Measurements from ENCODE around the gene LACTB. TPM values are rescaled to one million over a fixed set of nuclear protein-coding genes. Genes with fewer than 3 reads are reported as not detected.

The LACTB gene
- total and polyA plus RNA-seq, 4 donors = 13.2 to 25.3 (median 19.1) TPM

GRCh38 chr15:63111481-63111880, 10.2 kb upstream of the LACTB start:
- Histone ChIP-seq H3K27me3 (ENCODE audit: control insufficient read depth in 4 of 4, insufficient read depth in 4 of 4, low read length in 3 of 4) (no peaks in the 10 kb centered on the region), H3K9ac (ENCODE audit: low read depth in 1 of 2, low read length in 2 of 2) (no peak overlapping the region), H3K4me3 (ENCODE audit: low read depth in 1 of 3, low read length in 3 of 3) (no peak overlapping the region), H3K36me3 (ENCODE audit: control insufficient read depth in 4 of 4, insufficient read depth in 3 of 4, low read depth in 1 of 4, low read length in 3 of 4) (no peaks in the 10 kb centered on the region), H3K4me1 (ENCODE audit: control insufficient read depth in 4 of 4, insufficient read depth in 4 of 4, low read length in 3 of 4) (peaks cover 6 to 27% (median 20%) of the 10 kb centered on the region in 4 donors), H3K9me3 (ENCODE audit: control insufficient read depth in 4 of 4, low read length in 3 of 4) (no peaks in the 10 kb centered on the region), H3K27ac (ENCODE audit: low read depth in 1 of 2, low read length in 2 of 2) (no peak overlapping the region)
- no peak for DNase-seq (ENCODE audit: low spot score)
- TF ChIP-seq YY1 (IDR thresholded peaks at IDR 0.05) = no peak
- no peak for TF ChIP-seq ZBTB33 (IDR thresholded peaks at IDR 0.05)
- TF ChIP-seq SP1 (IDR thresholded peaks at IDR 0.05) = no peak
- no peak for TF ChIP-seq MAX (IDR thresholded peaks at IDR 0.05)

GRCh38 chr15:63112871-63113270, 8.8 kb upstream of the LACTB start:
- Histone ChIP-seq H3K9ac (ENCODE audit: low read depth in 1 of 2, low read length in 2 of 2) (no peak overlapping the region), H3K36me3 (ENCODE audit: control insufficient read depth in 4 of 4, insufficient read depth in 3 of 4, low read depth in 1 of 4, low read length in 3 of 4) (no peaks in the 10 kb centered on the region), H3K4me3 (ENCODE audit: low read depth in 1 of 3, low read length in 3 of 3) (no peak overlapping the region), H3K4me1 (ENCODE audit: control insufficient read depth in 4 of 4, insufficient read depth in 4 of 4, low read length in 3 of 4) (peaks cover 6 to 20% (median 16%) of the 10 kb centered on the region in 4 donors), H3K9me3 (ENCODE audit: control insufficient read depth in 4 of 4, low read length in 3 of 4) (no peaks in the 10 kb centered on the region), H3K27me3 (ENCODE audit: control insufficient read depth in 4 of 4, insufficient read depth in 4 of 4, low read length in 3 of 4) (no peaks in the 10 kb centered on the region), H3K27ac (ENCODE audit: low read depth in 1 of 2, low read length in 2 of 2) (no peak overlapping the region)
- TF ChIP-seq YY1 (IDR thresholded peaks at IDR 0.05) = no peak
- TF ChIP-seq ATF3 (IDR thresholded peaks at IDR 0.05) = no peak
- no peak for TF ChIP-seq TAF1 (conservative IDR thresholded peaks at IDR 0.05)
- TF ChIP-seq EGR1 (IDR thresholded peaks at IDR 0.05; ENCODE audit: low read depth in 2 of 2) = no peak
- TF ChIP-seq CTCF (IDR thresholded peaks at IDR 0.05; ENCODE audit: low read depth, low read length, missing input control) = no peak
- TF ChIP-seq SP1 (IDR thresholded peaks at IDR 0.05) = no peak
- TF ChIP-seq NR2F2 (IDR thresholded peaks at IDR 0.05) = no peak
- TF ChIP-seq GABPA (IDR thresholded peaks at IDR 0.05 in 1 of 2, conservative IDR thresholded peaks at IDR 0.05 in 1 of 2) = no peak
- no peak for TF ChIP-seq MAX (IDR thresholded peaks at IDR 0.05)
- no peak for TF ChIP-seq HNF4A (conservative IDR thresholded peaks at IDR 0.05)
- TF ChIP-seq RXRA (IDR thresholded peaks at IDR 0.05) = no peak
- WGBS = 94% methylated on average over 3 of the region's 3 CpGs
- DNase-seq (ENCODE audit: low spot score) = no peak

- 90% methylated on average over 2 of the region's 2 CpGs for WGBS
- H3K9ac ChIP-seq (ENCODE audit: low read depth in 1 of 2, low read length in 2 of 2) = no peak overlapping the region
- DNase-seq (ENCODE audit: low spot score) = no peak
- H3K4me3 ChIP-seq (ENCODE audit: low read depth in 1 of 3, low read length in 3 of 3) = no peak overlapping the region
- H3K36me3 ChIP-seq (ENCODE audit: control insufficient read depth in 4 of 4, insufficient read depth in 3 of 4, low read depth in 1 of 4, low read length in 3 of 4) = no peaks in the 10 kb centered on the region
- TF ChIP-seq JUND (IDR thresholded peaks at IDR 0.05) = no peak
- no peak for TF ChIP-seq REST (IDR thresholded peaks at IDR 0.05)
- TF ChIP-seq CTCF (IDR thresholded peaks at IDR 0.05; ENCODE audit: low read depth, low read length, missing input control) = no peak
- H3K27ac ChIP-seq (ENCODE audit: low read depth in 1 of 2, low read length in 2 of 2) = no peak overlapping the region
- peaks cover 0 to 5% (median 2%) of the 10 kb centered on the region in 4 donors for H3K4me1 ChIP-seq (ENCODE audit: control insufficient read depth in 4 of 4, insufficient read depth in 4 of 4, low read length in 3 of 4)
- no peaks in the 10 kb centered on the region for H3K27me3 ChIP-seq (ENCODE audit: control insufficient read depth in 4 of 4, insufficient read depth in 4 of 4, low read length in 3 of 4)
- no peaks in the 10 kb centered on the region for H3K9me3 ChIP-seq (ENCODE audit: control insufficient read depth in 4 of 4, low read length in 3 of 4)
Measured at GRCh38 chr15:63114465-63114864, 7.2 kb upstream of the LACTB start.
